Panc1 (cell line): ENCODE results near the gene HOXA7. TPM values are rescaled to one million over a fixed set of nuclear protein-coding genes. Genes with fewer than 3 reads are reported as not detected.

Experiments
- ATAC-seq: fragments of 200-7000 bp; cut with Tn5 transposase; 2 replicates; pipeline ENCODE4 v1.9.1; 2020; ENCODE audit warnings: mild to moderate bottlenecking, moderate library complexity
- BruUV-seq: library from RNA; stranded (reverse); fragments of 400-500 nt; replicated peaks from 2 replicates; lab custom pipeline; 2021; lab: Mats Ljungman, UMichigan
- CTCF ChIA-PET: fragments of 300-600 bp; sonication (Branson Sonifier 250); formaldehyde crosslinking; loops from one replicate; lab custom pipeline; 2022; ENCODE audit warnings: antibody characterized with exemption; lab: Charles Lee
- POLR2A ChIA-PET: fragments of 300-600 bp; sonication (Branson Sonifier 250); formaldehyde crosslinking; loops from one replicate; lab custom pipeline; 2022; ENCODE audit warnings: antibody characterized with exemption; lab: Charles Lee
- DNase-seq: peaks from one replicate; pipeline ENCODE4 v3.0.0-alpha.2; 2010; ENCODE audit warnings: low read depth, low spot score
- H3K27ac ChIP-seq: 2 replicates; pipeline ENCODE4 v1.5.1; 2011; ENCODE audit warnings: mild to moderate bottlenecking, low read length, inconsistent platforms
- H3K27me3 ChIP-seq: fragments of 200-500 bp; sonication (Bioruptor generic); 2 replicates; pipeline ENCODE4 v1.6.0; 2014; ENCODE audit warnings: low read length, inconsistent platforms; ENCODE audit not compliant: control insufficient read depth, insufficient read depth
- H3K36me3 ChIP-seq: fragments of 200-500 bp; sonication (Bioruptor generic); 2 replicates; pipeline ENCODE4 v1.5.1; 2014; ENCODE audit warnings: inconsistent platforms, mild to moderate bottlenecking, low read length, moderate library complexity; ENCODE audit not compliant: control insufficient read depth, insufficient read depth
- H3K4me1 ChIP-seq: 2 replicates; pipeline ENCODE4 v1.5.1; 2011; ENCODE audit warnings: inconsistent platforms, mild to moderate bottlenecking, low read length, moderate library complexity; ENCODE audit not compliant: control insufficient read depth, insufficient read depth
- H3K4me3 ChIP-seq, 2 experiments: 2 replicates each; pipeline ENCODE4 v1.5.1; 2011 to 2012; ENCODE audit warnings: low read depth in 2 of 2, low read length in 2 of 2, mild to moderate bottlenecking in 2 of 2, inconsistent platforms in 1 of 2, moderate library complexity in 1 of 2
- H3K9me3 ChIP-seq: fragments of 200-500 bp; sonication (Bioruptor generic); 2 replicates; pipeline ENCODE4 v1.5.1; 2014; ENCODE audit warnings: low read depth, mild to moderate bottlenecking, inconsistent platforms, low read length, moderate library complexity; ENCODE audit not compliant: control insufficient read depth, insufficient read depth
- POLR2AphosphoS5 ChIP-seq: IDR thresholded peaks from 2 replicates; pipeline ENCODE4 v1.6.1; 2012; ENCODE audit warnings: mild to moderate bottlenecking, low read depth, low read length, moderate library complexity
- REST ChIP-seq, 2 experiments: IDR thresholded peaks; 2 replicates each; pipeline ENCODE4 v1.6.1; 2011 to 2012; ENCODE audit warnings: low read depth in 2 of 2, control low read depth in 1 of 2, low read length in 1 of 2, mild to moderate bottlenecking in 1 of 2, moderate library complexity in 1 of 2; ENCODE audit not compliant: insufficient read depth in 1 of 2
- SIN3A ChIP-seq: IDR thresholded peaks from 2 replicates; pipeline ENCODE4 v1.6.1; 2012; ENCODE audit warnings: low read depth, mild to moderate bottlenecking, low read length, moderate library complexity, borderline replicate concordance; ENCODE audit not compliant: insufficient read depth
- TCF7L2 ChIP-seq: IDR thresholded peaks from 2 replicates; pipeline ENCODE4 v1.6.1; 2011; ENCODE audit warnings: mild to moderate bottlenecking, low read depth, low read length, inconsistent platforms
- in situ Hi-C: cut with HindIII; loops from 2 replicates; pipeline ENCODE4 v1.10.0; 2016; ENCODE audit warnings: low sequenced_read_pairs, low pct_unique_long_range_greater_than_20kb
- intact Hi-C: fragments of 100-400 bp; cut with micrococcal nuclease; formaldehyde crosslinking; loops from one replicate; pipeline ENCODE4 v1.10.0; 2022; ENCODE audit not compliant: unreplicated experiment
- total RNA-seq: library from RNA; stranded (reverse); gene quantifications from one replicate; pipeline ENCODE4 v1.2.1, GENCODE V29; 2021; ENCODE audit not compliant: unreplicated experiment
- TF ChIP-seq, protein P1 (sequence below): fragments of 450-650 bp; IDR thresholded peaks from 2 replicates; pipeline ENCODE4 v1.5.1; 2017; ENCODE audit warnings: mild to moderate bottlenecking

Gene HOXA7
- total RNA-seq, 1 experiment from 2014 or later, result not detected

DNA sequence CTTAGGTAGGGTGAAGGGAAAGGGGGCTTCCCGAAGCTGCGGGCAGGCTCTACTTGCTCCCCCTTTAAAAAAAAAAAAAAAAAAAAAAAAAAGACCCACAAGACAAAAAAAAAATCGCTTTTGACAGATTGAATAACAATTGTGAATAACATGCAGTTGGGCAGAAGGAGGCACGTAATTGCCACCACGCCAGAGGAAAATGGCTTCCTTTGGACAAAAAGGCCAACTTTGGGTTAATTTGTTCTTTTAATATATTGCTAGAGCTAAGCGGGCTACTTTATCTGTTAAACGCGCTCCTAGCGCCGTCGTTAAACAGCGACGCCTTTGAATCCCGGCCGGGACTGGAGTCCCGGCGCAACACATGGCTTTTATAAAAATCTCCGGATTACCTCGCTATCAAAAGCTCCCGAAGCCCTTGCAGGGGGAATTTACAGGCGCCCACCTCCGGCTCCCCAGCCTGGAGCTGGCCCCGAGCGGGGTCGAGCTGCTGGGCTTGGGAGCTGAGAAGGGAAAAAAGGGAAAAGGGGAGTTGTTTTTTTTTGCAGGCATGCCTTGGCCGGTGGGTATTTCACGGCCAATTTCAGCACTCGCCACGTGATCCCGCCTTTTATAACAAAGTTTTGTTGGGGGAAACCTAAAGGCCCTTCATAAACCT is 27.3 kb upstream of the HOXA7 start:
- no peaks in the 10 kb centered on the region for H3K9me3 ChIP-seq
- DNase-seq, result no peak
- no TSS peak for BruUV-seq
- H3K27ac ChIP-seq, result peak overlapping the region; percentile 71
- TF ChIP-seq REST (IDR thresholded peaks at IDR 0.05; ENCODE audit: insufficient read depth in 1 of 2, low read depth in 2 of 2, low read length in 1 of 2), result no peak
- TF ChIP-seq, protein P1, sequence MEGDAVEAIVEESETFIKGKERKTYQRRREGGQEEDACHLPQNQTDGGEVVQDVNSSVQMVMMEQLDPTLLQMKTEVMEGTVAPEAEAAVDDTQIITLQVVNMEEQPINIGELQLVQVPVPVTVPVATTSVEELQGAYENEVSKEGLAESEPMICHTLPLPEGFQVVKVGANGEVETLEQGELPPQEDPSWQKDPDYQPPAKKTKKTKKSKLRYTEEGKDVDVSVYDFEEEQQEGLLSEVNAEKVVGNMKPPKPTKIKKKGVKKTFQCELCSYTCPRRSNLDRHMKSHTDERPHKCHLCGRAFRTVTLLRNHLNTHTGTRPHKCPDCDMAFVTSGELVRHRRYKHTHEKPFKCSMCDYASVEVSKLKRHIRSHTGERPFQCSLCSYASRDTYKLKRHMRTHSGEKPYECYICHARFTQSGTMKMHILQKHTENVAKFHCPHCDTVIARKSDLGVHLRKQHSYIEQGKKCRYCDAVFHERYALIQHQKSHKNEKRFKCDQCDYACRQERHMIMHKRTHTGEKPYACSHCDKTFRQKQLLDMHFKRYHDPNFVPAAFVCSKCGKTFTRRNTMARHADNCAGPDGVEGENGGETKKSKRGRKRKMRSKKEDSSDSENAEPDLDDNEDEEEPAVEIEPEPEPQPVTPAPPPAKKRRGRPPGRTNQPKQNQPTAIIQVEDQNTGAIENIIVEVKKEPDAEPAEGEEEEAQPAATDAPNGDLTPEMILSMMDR, result no peak
- TF ChIP-seq SIN3A, result no peak
- TF ChIP-seq TCF7L2, result no peak; the same call in 1 of the 2 replicates
- TF ChIP-seq POLR2AphosphoS5, result no peak
- peaks cover 22% of the 10 kb centered on the region for H3K4me1 ChIP-seq
- POLR2A ChIA-PET, result interaction anchor here (0.7 kb wide), 1 partner anchor 35 kb away, joined by 5 read pairs; no protein-coding TSS in a partner anchor
- intact Hi-C loops, result no loop called here
- CTCF ChIA-PET, result interaction anchor here (0.5 to 0.7 kb wide), 3 partner anchors 293 to 912 kb away, joined by 3 to 13 read pairs (median 7); no protein-coding TSS in a partner anchor
- no peaks in the 10 kb centered on the region for H3K36me3 ChIP-seq
- no peak for ATAC-seq
- H3K4me3 ChIP-seq, result peak overlapping the region; percentile 53 to 88
- in situ Hi-C loops, result no loop called here
- H3K27me3 ChIP-seq, result no peaks in the 10 kb centered on the region

- DNase-seq (no peak), ATAC-seq (no peak)
- Histone ChIP-seq H3K4me3 (peak overlapping the region; percentile 53 to 88; a peak in 2 of 4 replicates), H3K36me3 (no peaks in the 10 kb centered on the region), H3K27me3 (no peaks in the 10 kb centered on the region), H3K27ac (peak overlapping the region; percentile 71; the same call in 1 of the 2 replicates), H3K9me3 (no peaks in the 10 kb centered on the region), H3K4me1 (peaks cover 22% of the 10 kb centered on the region)
- intact Hi-C loops, result no loop called here
- in situ Hi-C loops, result no loop called here
- TF ChIP-seq, protein P1, result no peak
- TF ChIP-seq TCF7L2 (no peak), SIN3A (no peak), POLR2AphosphoS5 (no peak), REST (IDR thresholded peaks at IDR 0.05; ENCODE audit: insufficient read depth in 1 of 2, low read depth in 2 of 2, low read length in 1 of 2) (no peak)
- BruUV-seq, result no TSS peak
- POLR2A ChIA-PET, result interaction anchor here (0.7 kb wide), 1 partner anchor 36 kb away, joined by 5 read pairs; no protein-coding TSS in a partner anchor
- CTCF ChIA-PET, result interaction anchor here (0.5 to 0.7 kb wide), 2 partner anchors 320 to 913 kb away, joined by 3 to 13 read pairs; no protein-coding TSS in a partner anchor
These were observed 26.6 kb upstream of the HOXA7 start for GRCh38 chr7:27182861-27183681.
